ENCODE data around the gene MAML3. TPM values are rescaled to one million over a fixed set of nuclear protein-coding genes. Genes with fewer than 3 reads are reported as not detected.

Gene MAML3
- total RNA-seq, 1 donor from 2014 or later: 8.1 TPM

DNA sequence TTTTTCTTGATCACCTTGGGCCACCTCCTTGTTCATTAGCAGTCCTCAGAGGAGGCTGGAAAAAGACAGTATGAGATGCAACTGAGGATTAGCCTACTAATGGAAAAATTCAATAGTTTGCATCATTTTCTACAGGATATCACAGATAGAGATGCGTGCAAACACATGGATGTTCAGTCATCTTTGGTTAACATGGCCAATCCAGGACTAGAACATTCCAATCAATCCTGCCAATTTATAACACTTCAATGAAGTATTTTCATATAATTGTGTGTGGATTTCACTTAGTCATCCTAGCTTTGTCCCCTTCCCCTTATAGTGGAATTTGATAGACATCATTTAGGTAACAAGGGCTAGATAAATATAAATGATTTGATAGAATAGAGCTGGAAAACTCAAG is 42.7 kb downstream of the MAML3 start:
- Mint-ChIP-seq H3K4me1 (ENCODE audit: low read depth, unreplicated experiment) (peaks cover 25% of the 10 kb centered on the region), H3K27ac (ENCODE audit: unreplicated experiment) (no peak overlapping the region), H3K27me3 (ENCODE audit: low read depth, unreplicated experiment) (peaks cover 3% of the 10 kb centered on the region), H3K4me3 (ENCODE audit: unreplicated experiment) (no peak overlapping the region), H3K9me3 (ENCODE audit: unreplicated experiment) (peaks cover 2% of the 10 kb centered on the region), H3K36me3 (ENCODE audit: low read depth, unreplicated experiment) (peaks cover 3% of the 10 kb centered on the region)
- H3K27me3 ChIP-seq (ENCODE audit: insufficient read depth, low read length): no peaks in the 10 kb centered on the region
- H4K20me1 ChIP-seq (ENCODE audit: insufficient read depth, low read length): no peaks in the 10 kb centered on the region
- TF ChIP-seq, protein P1, sequence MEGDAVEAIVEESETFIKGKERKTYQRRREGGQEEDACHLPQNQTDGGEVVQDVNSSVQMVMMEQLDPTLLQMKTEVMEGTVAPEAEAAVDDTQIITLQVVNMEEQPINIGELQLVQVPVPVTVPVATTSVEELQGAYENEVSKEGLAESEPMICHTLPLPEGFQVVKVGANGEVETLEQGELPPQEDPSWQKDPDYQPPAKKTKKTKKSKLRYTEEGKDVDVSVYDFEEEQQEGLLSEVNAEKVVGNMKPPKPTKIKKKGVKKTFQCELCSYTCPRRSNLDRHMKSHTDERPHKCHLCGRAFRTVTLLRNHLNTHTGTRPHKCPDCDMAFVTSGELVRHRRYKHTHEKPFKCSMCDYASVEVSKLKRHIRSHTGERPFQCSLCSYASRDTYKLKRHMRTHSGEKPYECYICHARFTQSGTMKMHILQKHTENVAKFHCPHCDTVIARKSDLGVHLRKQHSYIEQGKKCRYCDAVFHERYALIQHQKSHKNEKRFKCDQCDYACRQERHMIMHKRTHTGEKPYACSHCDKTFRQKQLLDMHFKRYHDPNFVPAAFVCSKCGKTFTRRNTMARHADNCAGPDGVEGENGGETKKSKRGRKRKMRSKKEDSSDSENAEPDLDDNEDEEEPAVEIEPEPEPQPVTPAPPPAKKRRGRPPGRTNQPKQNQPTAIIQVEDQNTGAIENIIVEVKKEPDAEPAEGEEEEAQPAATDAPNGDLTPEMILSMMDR (IDR thresholded peaks at IDR 0.05; ENCODE audit: insufficient read depth, low read depth, low read length): no peak
- TF ChIP-seq EZH2 (IDR thresholded peaks at IDR 0.05; ENCODE audit: insufficient read depth, low read length): no peak
- no peaks in the 10 kb centered on the region for H3K79me2 ChIP-seq (ENCODE audit: insufficient read depth, low read length)
- H3K36me3 ChIP-seq (ENCODE audit: insufficient read depth, low read length): no peaks in the 10 kb centered on the region
- no peak for DNase-seq (ENCODE audit: low read depth)
- no peaks in the 10 kb centered on the region for H3K9me3 ChIP-seq (ENCODE audit: insufficient read depth, low read depth, low read length)
- no peak overlapping the region for H3K4me2 ChIP-seq (ENCODE audit: low read length)
- H2AFZ ChIP-seq (ENCODE audit: low read depth, low read length): no peak overlapping the region
- H3K9ac ChIP-seq (ENCODE audit: low read length): no peak overlapping the region
- FAIRE-seq: no peak
- peaks cover 1% of the 10 kb centered on the region for H3K4me1 ChIP-seq (ENCODE audit: insufficient read depth, low read length)
- no peak overlapping the region for H3K4me3 ChIP-seq (ENCODE audit: insufficient read depth, low read depth, low read length)
- H3K27ac ChIP-seq (ENCODE audit: low read depth, low read length): no peak overlapping the region

DNA sequence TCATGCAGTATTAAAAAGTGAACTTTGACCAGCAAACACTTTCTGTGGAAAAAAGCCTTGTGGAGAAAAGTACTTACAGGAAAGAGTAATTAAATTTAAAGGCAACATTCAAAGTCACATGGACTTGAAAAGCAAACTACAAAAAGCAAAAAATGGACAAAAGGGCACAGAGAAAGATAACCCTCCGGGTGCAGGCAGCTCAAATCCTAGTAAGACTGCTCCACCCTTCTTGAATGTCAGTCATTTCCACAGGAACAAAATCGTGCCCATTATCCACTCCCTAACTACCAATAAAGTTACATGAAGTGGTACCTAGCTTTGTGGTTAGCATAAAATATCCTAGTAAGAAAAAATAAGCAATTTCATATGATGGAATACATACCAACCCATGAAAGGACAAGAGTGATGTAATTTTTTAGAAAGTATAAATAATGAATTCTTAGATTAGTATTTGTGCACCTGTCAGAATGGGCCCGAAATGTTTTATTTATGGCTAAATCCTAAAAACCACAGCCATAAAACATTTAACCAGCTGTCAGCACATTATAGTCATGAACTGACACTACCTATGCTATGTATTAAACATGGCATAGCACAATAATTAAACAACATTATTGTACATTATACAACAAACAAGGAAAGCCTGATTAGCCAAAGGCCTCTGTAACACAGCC is 43.3 kb downstream of the MAML3 start:
- no peak overlapping the region for H3K4me3 ChIP-seq (ENCODE audit: insufficient read depth, low read depth, low read length)
- H2AFZ ChIP-seq (ENCODE audit: low read depth, low read length): no peak overlapping the region
- H3K4me3 Mint-ChIP-seq (ENCODE audit: unreplicated experiment): no peak overlapping the region
- no peak overlapping the region for H3K27ac Mint-ChIP-seq (ENCODE audit: unreplicated experiment)
- no peak overlapping the region for H3K9ac ChIP-seq (ENCODE audit: low read length)
- no peaks in the 10 kb centered on the region for H3K79me2 ChIP-seq (ENCODE audit: insufficient read depth, low read length)
- no peak overlapping the region for H3K4me2 ChIP-seq (ENCODE audit: low read length)
- peaks cover 2% of the 10 kb centered on the region for H3K9me3 Mint-ChIP-seq (ENCODE audit: unreplicated experiment)
- no peaks in the 10 kb centered on the region for H3K36me3 ChIP-seq (ENCODE audit: insufficient read depth, low read length)
- TF ChIP-seq, protein P1 (IDR thresholded peaks at IDR 0.05; ENCODE audit: insufficient read depth, low read depth, low read length): no peak
- no peak for TF ChIP-seq EZH2 (IDR thresholded peaks at IDR 0.05; ENCODE audit: insufficient read depth, low read length)
- peaks cover 22% of the 10 kb centered on the region for H3K4me1 Mint-ChIP-seq (ENCODE audit: low read depth, unreplicated experiment)
- peaks cover 3% of the 10 kb centered on the region for H3K27me3 Mint-ChIP-seq (ENCODE audit: low read depth, unreplicated experiment)
- FAIRE-seq (no peak), DNase-seq (ENCODE audit: low read depth) (no peak)
- H3K27ac ChIP-seq (ENCODE audit: low read depth, low read length): no peak overlapping the region
- H4K20me1 ChIP-seq (ENCODE audit: insufficient read depth, low read length): no peaks in the 10 kb centered on the region
- no peaks in the 10 kb centered on the region for H3K27me3 ChIP-seq (ENCODE audit: insufficient read depth, low read length)
- no peaks in the 10 kb centered on the region for H3K9me3 ChIP-seq (ENCODE audit: insufficient read depth, low read depth, low read length)
- peaks cover 3% of the 10 kb centered on the region for H3K36me3 Mint-ChIP-seq (ENCODE audit: low read depth, unreplicated experiment)
- H3K4me1 ChIP-seq (ENCODE audit: insufficient read depth, low read length): no peaks in the 10 kb centered on the region

GRCh38 chr4:140109737-140110136 is 44.2 kb downstream of the MAML3 start:
- H2AFZ ChIP-seq (ENCODE audit: low read depth, low read length): no peak overlapping the region
- H3K79me2 ChIP-seq (ENCODE audit: insufficient read depth, low read length): no peaks in the 10 kb centered on the region
- no peak overlapping the region for H3K27ac ChIP-seq (ENCODE audit: low read depth, low read length)
- Mint-ChIP-seq H3K36me3 (ENCODE audit: low read depth, unreplicated experiment) (peaks cover 3% of the 10 kb centered on the region), H3K4me1 (ENCODE audit: low read depth, unreplicated experiment) (peaks cover 25% of the 10 kb centered on the region), H3K9me3 (ENCODE audit: unreplicated experiment) (peaks cover 2% of the 10 kb centered on the region), H3K27me3 (ENCODE audit: low read depth, unreplicated experiment) (peaks cover 3% of the 10 kb centered on the region), H3K27ac (ENCODE audit: unreplicated experiment) (no peak overlapping the region), H3K4me3 (ENCODE audit: unreplicated experiment) (no peak overlapping the region)
- no peak overlapping the region for H3K9ac ChIP-seq (ENCODE audit: low read length)
- H3K36me3 ChIP-seq (ENCODE audit: insufficient read depth, low read length): no peaks in the 10 kb centered on the region
- TF ChIP-seq, protein P1 (IDR thresholded peaks at IDR 0.05; ENCODE audit: insufficient read depth, low read depth, low read length): no peak
- no peak for TF ChIP-seq EZH2 (IDR thresholded peaks at IDR 0.05; ENCODE audit: insufficient read depth, low read length)
- no peaks in the 10 kb centered on the region for H3K4me1 ChIP-seq (ENCODE audit: insufficient read depth, low read length)
- H3K9me3 ChIP-seq (ENCODE audit: insufficient read depth, low read depth, low read length): no peaks in the 10 kb centered on the region
- no peaks in the 10 kb centered on the region for H3K27me3 ChIP-seq (ENCODE audit: insufficient read depth, low read length)
- no peak overlapping the region for H3K4me3 ChIP-seq (ENCODE audit: insufficient read depth, low read depth, low read length)
- no peak overlapping the region for H3K4me2 ChIP-seq (ENCODE audit: low read length)
- no peaks in the 10 kb centered on the region for H4K20me1 ChIP-seq (ENCODE audit: insufficient read depth, low read length)
- FAIRE-seq (no peak), DNase-seq (ENCODE audit: low read depth) (no peak)

All from astrocyte (in vitro differentiated cells and primary cell).